ENCODE results near the gene LRRC58. TPM values are rescaled to one million over a fixed set of nuclear protein-coding genes. Genes with fewer than 3 reads are reported as not detected.

LRRC58 gene
- total and polyA plus RNA-seq, 2 of the 8 experiments (the other 6 are each of a cell fraction or from before 2014, with no cell fraction given), result 4.3 to 15.4 TPM

GRCh38 chr3:120393243-120393642 lies 44.1 kb upstream of the LRRC58 start:
- Histone ChIP-seq H3K79me2 (ENCODE audit: control insufficient read depth in 1 of 2, insufficient read depth in 2 of 2, low read length in 2 of 2) (no peaks in the 10 kb centered on the region), H3K36me3 (ENCODE audit: control insufficient read depth in 2 of 4, insufficient read depth in 4 of 4, low read length in 3 of 4) (peaks cover 7 to 45% (median 33%) of the 10 kb centered on the region in 4 experiments; a peak in 7 of 8 replicates), H2BK20ac (ENCODE audit: low read length) (no peak overlapping the region), H4K20me1 (replicated peaks in 1 of 2; ENCODE audit: control insufficient read depth in 1 of 2, insufficient read depth in 2 of 2, low read length in 2 of 2) (no peaks in the 10 kb centered on the region), H4K8ac (ENCODE audit: extremely low read depth, insufficient read depth, low read length) (no peak overlapping the region), H3K79me1 (ENCODE audit: low read depth, low read length) (no peaks in the 10 kb centered on the region), H2BK120ac (replicated peaks; ENCODE audit: low read depth, low read length) (no peak overlapping the region), H2BK12ac (ENCODE audit: low read depth, low read length) (no peak overlapping the region), H2BK5ac (ENCODE audit: low read depth, low read length) (no peak overlapping the region), H3K18ac (ENCODE audit: extremely low read depth, low read length) (no peak overlapping the region), H3K9me3 (ENCODE audit: insufficient read depth in 2 of 2, low read depth in 1 of 2, low read length in 1 of 2) (no peaks in the 10 kb centered on the region), H3K4me2 (ENCODE audit: insufficient read depth in 1 of 2, low read depth in 2 of 2, low read length in 2 of 2) (no peak overlapping the region), H3K23ac (ENCODE audit: insufficient read length) (no peak overlapping the region), H2AFZ (ENCODE audit: low read length) (no peak overlapping the region), H4K5ac (ENCODE audit: insufficient read length, low read depth, low read length) (no peak overlapping the region), H3K4me3 (ENCODE audit: extremely low read depth in 1 of 4, insufficient read depth in 2 of 4, low read depth in 3 of 4, low read length in 4 of 4) (no peak overlapping the region), H3K27me3 (replicated peaks in 1 of 4; ENCODE audit: control insufficient read depth in 3 of 4, extremely low read depth in 1 of 4, insufficient read depth in 3 of 4, low read length in 3 of 4) (no peaks in the 10 kb centered on the region), H2AK5ac (ENCODE audit: low read depth, low read length) (no peak overlapping the region), H3K4me1 (replicated peaks in 1 of 4; ENCODE audit: control insufficient read depth in 3 of 4, insufficient read depth in 4 of 4, low read length in 3 of 4) (no peaks in the 10 kb centered on the region), H4K91ac (replicated peaks; ENCODE audit: insufficient read length, low read length) (no peak overlapping the region), H2BK15ac (ENCODE audit: low read length) (no peak overlapping the region), H3K4ac (replicated peaks; ENCODE audit: insufficient read length, low read depth, low read length) (no peak overlapping the region), H3K9ac (replicated peaks in 1 of 4; ENCODE audit: extremely low read depth in 1 of 4, low read depth in 3 of 4, low read length in 3 of 4) (no peak overlapping the region), H3K14ac (ENCODE audit: insufficient read length) (no peak overlapping the region), H3K56ac (replicated peaks; ENCODE audit: insufficient read length, low read depth, low read length) (no peak overlapping the region), H3K23me2 (ENCODE audit: low read depth, low read length) (no peaks in the 10 kb centered on the region), H3K27ac (ENCODE audit: low read depth, low read length) (no peak overlapping the region)
- 65% methylated on average over 4 of the region's 4 CpGs; no CpG with 5 or more reads in 1 of the 2 experiments for WGBS, 2 experiments (ENCODE audit: extremely low coverage in 1 of 2, insufficient coverage in 1 of 2, insufficient read length in 1 of 2, insufficient replicate concordance in 2 of 2, low coverage in 1 of 2, low lambda C conversion rate in 2 of 2, missing lambda C conversion rate in 1 of 2)
- POLR2A ChIA-PET (ENCODE audit: partially characterized antibody), result interaction anchor here (0.8 kb wide), 1 partner anchor 23 kb away, joined by 3 read pairs; no protein-coding TSS in a partner anchor
- FAIRE-seq (no peak), DNase-seq (ENCODE audit: low read depth in 1 of 2, low spot score in 2 of 2) (no peak)
- CTCF ChIA-PET (ENCODE audit: partially characterized antibody), result interaction anchor here (1.0 to 2.0 kb wide), 3 partner anchors 24 to 165 kb away, joined by 4 to 7 read pairs (median 5); no protein-coding TSS in a partner anchor
- no peak for TF ChIP-seq E2F6 (IDR thresholded peaks at IDR 0.05)
- peak in 1 of 2 experiments; percentile 18; a peak in 1 of 3 replicates for TF ChIP-seq POLR2A (IDR thresholded peaks at IDR 0.05; ENCODE audit: control extremely low read depth in 1 of 2, low read depth in 2 of 2, low read length in 2 of 2)
- no peak for TF ChIP-seq ASH2L (IDR thresholded peaks at IDR 0.05; ENCODE audit: low read length)
- TF ChIP-seq HDAC2 (IDR thresholded peaks at IDR 0.05; ENCODE audit: borderline replicate concordance in 1 of 2, low read depth in 2 of 2, low read length in 2 of 2), result no peak
- no peak for TF ChIP-seq PHF8 (conservative IDR thresholded peaks at IDR 0.05; ENCODE audit: low read depth, low read length)
- peak; percentile 35 for TF ChIP-seq POLR2AphosphoS5 (IDR thresholded peaks at IDR 0.05; ENCODE audit: low read depth, low read length)
- no peak for TF ChIP-seq ATF2 (IDR thresholded peaks at IDR 0.05; ENCODE audit: low read length)
- no peak for TF ChIP-seq CBX8 (IDR thresholded peaks at IDR 0.05; ENCODE audit: borderline replicate concordance, low read depth, low read length)
- no peak for TF ChIP-seq EGR1 (IDR thresholded peaks at IDR 0.05; ENCODE audit: borderline replicate concordance, low read depth, low read length)

All from H1 (cell line).